GM23248 (cell line): ENCODE measurements around the gene SPOCK2. TPM values are rescaled to one million over a fixed set of nuclear protein-coding genes. Genes with fewer than 3 reads are reported as not detected.

Experiments used
- DNase-seq: peaks from one replicate; pipeline ENCODE4 v3.0.0-alpha.2; 2015
- H2AFZ ChIP-seq: fragments of 200-600 bp; sonication (generic); 2 replicates; pipeline ENCODE4 v1.6.1; 2016; ENCODE audit warnings: antibody characterized with exemption
- H3F3A ChIP-seq: fragments of 200-600 bp; sonication (generic); 2 replicates; pipeline ENCODE4 v1.6.1; 2016; ENCODE audit warnings: mild to moderate bottlenecking, antibody characterized with exemption, mixed run types; ENCODE audit not compliant: insufficient read depth
- H3K27ac ChIP-seq: fragments of 200-600 bp; sonication (generic); 2 replicates; pipeline ENCODE4 v1.5.1; 2016; ENCODE audit warnings: mild to moderate bottlenecking
- H3K27me3 ChIP-seq: fragments of 200-600 bp; sonication (generic); replicated peaks from 2 replicates; pipeline ENCODE4 v1.6.1; 2016; ENCODE audit warnings: mild to moderate bottlenecking; ENCODE audit not compliant: insufficient read depth
- H3K36me3 ChIP-seq: fragments of 200-600 bp; sonication (generic); 2 replicates; pipeline ENCODE4 v1.6.1; 2016; ENCODE audit warnings: low read depth, mild to moderate bottlenecking
- H3K4me1 ChIP-seq: fragments of 200-600 bp; sonication (generic); 2 replicates; pipeline ENCODE4 v1.6.1; 2016; ENCODE audit warnings: mild to moderate bottlenecking; ENCODE audit not compliant: insufficient read depth
- H3K4me2 ChIP-seq: fragments of 200-600 bp; sonication (generic); one replicate; pipeline ENCODE4 v1.6.1; 2016; ENCODE audit warnings: mild to moderate bottlenecking; ENCODE audit not compliant: unreplicated experiment
- H3K4me3 ChIP-seq: fragments of 200-600 bp; sonication (generic); 2 replicates; pipeline ENCODE4 v1.5.1; 2016; ENCODE audit warnings: mild to moderate bottlenecking
- H3K79me2 ChIP-seq: fragments of 200-600 bp; sonication (generic); 2 replicates; pipeline ENCODE4 v1.6.1; 2016; ENCODE audit warnings: mild to moderate bottlenecking; ENCODE audit not compliant: insufficient read depth
- H3K9ac ChIP-seq: fragments of 200-600 bp; sonication (generic); 2 replicates; pipeline ENCODE4 v1.6.1; 2016; ENCODE audit warnings: mild to moderate bottlenecking
- H3K9me2 ChIP-seq: fragments of 200-600 bp; sonication (generic); 2 replicates; pipeline ENCODE4 v1.6.1; 2016; ENCODE audit warnings: mixed run types, mild to moderate bottlenecking, moderate library complexity; ENCODE audit not compliant: insufficient read depth
- H3K9me3 ChIP-seq: fragments of 200-600 bp; sonication (generic); one replicate; pipeline ENCODE4 v1.6.1; 2017; ENCODE audit warnings: low read depth
- H4K20me1 ChIP-seq: fragments of 200-600 bp; sonication (generic); 2 replicates; pipeline ENCODE4 v1.6.0; 2016; ENCODE audit not compliant: insufficient read depth
- EZH2 ChIP-seq: fragments of 200-600 bp; sonication (generic); IDR thresholded peaks from 2 replicates; pipeline ENCODE4 v1.6.1; 2018; ENCODE audit warnings: antibody characterized with exemption, mild to moderate bottlenecking; ENCODE audit not compliant: insufficient read depth, poor library complexity, severe bottlenecking
- EZH2phosphoT487 ChIP-seq: fragments of 200-600 bp; sonication (generic); IDR thresholded peaks from 2 replicates; pipeline ENCODE4 v1.6.1; 2018; ENCODE audit warnings: antibody characterized with exemption, moderate library complexity, mild to moderate bottlenecking, low read depth; ENCODE audit not compliant: insufficient read depth
- WGBS, 2 experiments: methylation state at CpG; one replicate each; pipeline ENCODE4 v1.1.6; 2015 to 2017; ENCODE audit warnings: low lambda C conversion rate in 2 of 2, low coverage in 1 of 2; ENCODE audit errors: missing lambda C conversion rate in 2 of 2; 5-methylcytosine and 5-hydroxymethylcytosine counted together
- in situ Hi-C: fragments of 300-500 bp; cut with MboI; formaldehyde crosslinking; loops from 2 replicates; pipeline ENCODE4 v1.15.0; 2020
- polyA plus RNA-seq: library from polyadenylated mRNA; unstranded; fragments of >200 nt; fragmentation: Nextera tagmentation; extraction: Ambion mirVana; gene quantifications from 2 replicates; pipeline ENCODE4 v1.2.1, GENCODE V29; 2016
- total RNA-seq: library from RNA; depleted of rRNA; stranded (reverse); fragments of >200 nt; shearing (Covaris generic); gene quantifications from 2 replicates; pipeline ENCODE4 v1.2.3, GENCODE V29; 2014

SPOCK2 gene
- total and polyA plus RNA-seq, 2 experiments from 2014 or later: 0.04 TPM; not detected in 1

DNA sequence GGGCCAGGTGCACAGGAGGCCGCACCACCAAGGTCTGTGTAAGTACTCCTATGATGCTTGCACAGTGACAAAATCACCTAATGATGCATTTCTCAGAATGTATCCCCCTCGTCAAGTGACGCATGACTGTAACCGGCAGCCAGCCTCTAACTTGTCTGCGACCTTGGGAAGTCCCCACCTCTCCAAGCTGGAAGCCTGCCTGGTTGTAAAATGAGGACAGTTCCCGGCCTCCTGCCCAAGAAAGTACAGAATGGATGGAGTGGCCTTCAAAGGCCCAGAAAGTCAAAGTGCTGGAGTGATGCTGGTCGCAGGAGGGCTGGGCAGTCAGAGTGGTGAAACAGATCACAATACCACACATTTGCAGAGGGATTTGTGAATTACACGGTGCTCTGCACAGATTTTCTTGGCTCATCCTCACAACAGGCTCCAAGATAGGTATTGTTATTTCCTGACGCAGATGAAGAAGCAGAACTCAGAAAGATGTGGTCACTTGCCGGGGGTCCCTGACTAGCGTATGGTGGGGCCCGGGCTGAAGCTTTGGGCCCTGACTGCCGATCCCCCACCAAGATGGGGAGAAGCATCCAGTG, 22.8 kb downstream of the SPOCK2 start:
- H3K36me3 ChIP-seq: no peaks in the 10 kb centered on the region
- no peaks in the 10 kb centered on the region for H3K4me1 ChIP-seq
- no peak overlapping the region for H3K9ac ChIP-seq
- TF ChIP-seq EZH2phosphoT487: no peak
- TF ChIP-seq EZH2: no peak
- no peaks in the 10 kb centered on the region for H3K27me3 ChIP-seq
- H3K4me2 ChIP-seq: no peak overlapping the region
- H3K9me2 ChIP-seq: no peaks in the 10 kb centered on the region
- in situ Hi-C loops: no loop called here
- no peak overlapping the region for H3K27ac ChIP-seq
- no peaks in the 10 kb centered on the region for H3F3A ChIP-seq
- WGBS, 2 experiments: 75% methylated on average over 13 of the region's 13 CpGs
- no peaks in the 10 kb centered on the region for H3K9me3 ChIP-seq
- DNase-seq: peak; percentile 7
- no peaks in the 10 kb centered on the region for H4K20me1 ChIP-seq
- no peaks in the 10 kb centered on the region for H3K79me2 ChIP-seq
- H2AFZ ChIP-seq: no peak overlapping the region
- H3K4me3 ChIP-seq: no peak overlapping the region

DNA sequence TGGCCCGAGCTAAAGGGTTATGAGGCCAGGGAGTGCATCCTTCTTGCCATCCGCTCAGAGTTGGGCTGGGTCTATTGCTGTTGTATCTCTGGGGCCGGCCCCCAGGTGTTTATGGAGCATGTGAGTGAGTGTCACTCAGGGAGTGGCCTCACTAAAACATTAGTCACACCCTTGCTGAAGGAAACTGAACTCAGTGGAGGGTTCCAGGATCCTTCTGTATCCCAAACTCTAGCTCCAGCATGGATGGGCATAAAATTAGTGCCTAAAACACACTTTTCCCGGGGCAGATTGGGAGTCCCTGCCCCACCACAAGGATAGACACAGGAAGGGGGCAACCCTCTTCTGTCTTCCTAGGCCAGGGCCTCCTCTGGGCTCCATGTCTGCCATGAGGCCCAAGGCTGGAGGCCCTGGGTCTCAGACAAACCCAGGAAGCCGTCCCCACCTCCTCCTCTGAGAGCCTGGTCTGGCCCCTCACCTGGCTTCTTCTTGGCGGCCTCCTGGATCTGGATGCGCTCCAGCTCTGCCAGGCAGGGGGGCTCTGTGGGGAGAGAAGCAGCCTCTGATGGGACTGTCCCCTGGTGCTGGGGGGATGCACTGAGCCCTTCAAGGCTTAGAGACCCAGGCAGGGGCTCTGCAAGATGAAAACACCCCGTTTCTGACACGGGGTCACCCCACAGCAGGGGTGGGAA, 24.5 kb downstream of the SPOCK2 start:
- H2AFZ ChIP-seq: no peak overlapping the region
- no peak overlapping the region for H3K4me2 ChIP-seq
- H3K36me3 ChIP-seq: no peaks in the 10 kb centered on the region
- WGBS, 2 experiments: 66 to 72% methylated on average over 9 of the region's 9 CpGs
- in situ Hi-C loops: no loop called here
- no peak overlapping the region for H3K4me3 ChIP-seq
- peaks cover 11% of the 10 kb centered on the region; the same call in 1 of the 2 replicates for H3K27me3 ChIP-seq
- H3K4me1 ChIP-seq: no peaks in the 10 kb centered on the region
- no peak overlapping the region for H3K27ac ChIP-seq
- DNase-seq: peak; percentile 44
- TF ChIP-seq EZH2phosphoT487 (no peak), EZH2 (no peak)
- no peaks in the 10 kb centered on the region for H3K9me2 ChIP-seq
- no peak overlapping the region for H3K9ac ChIP-seq
- no peaks in the 10 kb centered on the region for H3K79me2 ChIP-seq
- H3K9me3 ChIP-seq: no peaks in the 10 kb centered on the region
- H4K20me1 ChIP-seq: no peaks in the 10 kb centered on the region
- H3F3A ChIP-seq: no peaks in the 10 kb centered on the region

DNA sequence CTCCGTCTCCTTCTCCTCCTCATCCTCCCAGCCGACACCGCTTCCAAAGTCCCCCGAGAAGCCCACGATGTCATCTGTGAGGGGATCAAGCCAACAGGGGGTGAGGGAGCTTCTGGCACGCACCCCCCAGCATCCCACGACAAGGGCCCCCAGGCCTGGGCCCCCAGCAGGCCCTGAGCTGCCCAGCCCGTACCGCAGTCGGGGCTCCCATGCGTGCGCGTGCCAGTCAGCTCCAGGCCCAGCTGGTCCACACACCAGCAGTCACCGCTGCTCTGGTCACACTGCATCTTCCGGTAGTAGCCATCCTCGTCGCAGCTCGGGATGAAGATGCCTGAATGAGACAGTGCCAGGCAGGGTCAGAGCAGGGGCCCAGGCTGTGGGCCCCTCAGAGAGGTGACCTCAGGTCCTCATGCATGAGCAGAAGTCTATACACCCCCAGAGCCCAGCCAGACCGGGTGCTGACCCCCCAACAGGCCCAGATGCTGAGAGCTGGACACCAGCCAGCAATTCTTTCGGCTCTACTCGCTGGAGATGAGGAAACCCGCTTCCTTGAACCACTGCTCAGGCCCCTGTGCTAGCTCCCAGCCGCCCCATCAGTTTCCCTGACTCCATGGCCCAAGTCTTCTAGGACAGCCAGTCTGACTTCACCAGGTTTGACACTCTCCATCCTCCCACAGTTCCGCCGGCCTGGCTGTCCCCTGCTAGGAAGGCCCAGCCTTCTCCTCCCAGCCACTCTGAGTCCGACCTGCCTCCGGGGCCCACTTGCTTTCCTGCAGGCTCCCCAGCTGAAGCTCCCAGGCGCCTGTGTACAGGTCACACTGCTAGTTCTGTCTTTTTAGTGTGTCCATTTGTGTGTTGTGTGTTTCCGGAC, 25.3 kb downstream of the SPOCK2 start:
- WGBS, 2 experiments: 91 to 92% methylated on average over 28 to 29 of the region's 29 CpGs
- TF ChIP-seq EZH2: no peak
- no peak for TF ChIP-seq EZH2phosphoT487
- in situ Hi-C loops: no loop called here

DNA sequence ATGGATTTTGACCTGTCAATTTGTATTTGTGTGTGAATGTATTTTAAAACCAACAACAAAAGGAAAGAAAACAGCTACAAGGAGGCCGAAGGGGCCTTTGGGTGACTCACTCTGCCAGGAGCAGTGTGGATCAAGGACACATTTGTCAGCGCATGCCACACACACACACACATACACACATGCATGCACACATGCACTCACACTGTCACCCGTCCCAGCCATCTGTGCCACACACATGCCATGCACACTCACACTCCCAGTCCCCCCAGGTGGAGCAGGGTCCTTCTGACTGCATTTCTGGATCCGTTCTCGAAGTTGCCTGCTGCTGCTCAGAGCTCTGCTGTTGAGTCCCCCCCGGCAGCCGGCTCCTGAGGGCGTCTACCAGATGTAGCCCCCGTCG, 26.0 kb downstream of the SPOCK2 start:
- in situ Hi-C loops: no loop called here
- peaks cover 16% of the 10 kb centered on the region; the same call in 1 of the 2 replicates for H3K27me3 ChIP-seq

More for the DNA sequence above, 25.3 kb downstream of the SPOCK2 start:
- Histone ChIP-seq H3K4me1 (no peaks in the 10 kb centered on the region), H3K4me3 (no peak overlapping the region), H3F3A (no peaks in the 10 kb centered on the region), H3K79me2 (no peaks in the 10 kb centered on the region), H3K27ac (no peak overlapping the region), H3K36me3 (no peaks in the 10 kb centered on the region), H4K20me1 (no peaks in the 10 kb centered on the region), H3K9me3 (no peaks in the 10 kb centered on the region), H3K9ac (no peak overlapping the region), H3K9me2 (no peaks in the 10 kb centered on the region), H2AFZ (no peak overlapping the region), H3K4me2 (no peak overlapping the region), H3K27me3 (peaks cover 16% of the 10 kb centered on the region; the same call in 1 of the 2 replicates)
- DNase-seq: no peak

More for the DNA sequence above, 26.0 kb downstream of the SPOCK2 start:
- no peak for TF ChIP-seq EZH2phosphoT487
- TF ChIP-seq EZH2: no peak
- H4K20me1 ChIP-seq: no peaks in the 10 kb centered on the region
- H3K79me2 ChIP-seq: no peaks in the 10 kb centered on the region
- H3K4me3 ChIP-seq: no peak overlapping the region
- 77 to 85% methylated on average over 8 to 10 of the region's 10 CpGs for WGBS, 2 experiments
- H3K9ac ChIP-seq: no peak overlapping the region
- H3K9me2 ChIP-seq: no peaks in the 10 kb centered on the region
- no peak for DNase-seq
- H3F3A ChIP-seq: no peaks in the 10 kb centered on the region
- no peaks in the 10 kb centered on the region for H3K9me3 ChIP-seq
- no peaks in the 10 kb centered on the region for H3K36me3 ChIP-seq
- H2AFZ ChIP-seq: no peak overlapping the region
- H3K4me2 ChIP-seq: no peak overlapping the region
- no peak overlapping the region for H3K27ac ChIP-seq
- H3K4me1 ChIP-seq: no peaks in the 10 kb centered on the region
